ENCODE measurements around the gene PRIMPOL.
"Not testable (repeated sequence)": the region's sequence is repeated elsewhere in the genome, so short reads cannot be mapped to it uniquely, and the experiment has no call there.

The PRIMPOL gene

GRCh38 chr4:184649026-184649970, at the start of gene PRIMPOL, which contains the start of gene CASP3:
Gene PRIMPOL, plus strand, starts transcription at chr4:184649738. Its CDS starts 7,403 bp downstream, at chr4:184657141.
Gene CASP3, minus strand, starts transcription at chr4:184649447. Its CDS starts 10,994 bp downstream, at chr4:184638453.
- DNase-seq, result peak; percentile 94

- not testable (repeated sequence) for DNase-seq
Observed at GRCh38 chr4:184600982-184601381, 48.6 kb upstream of the PRIMPOL start.

GRCh38 chr4:184602857-184603256, 46.7 kb upstream of the PRIMPOL start:
- not testable (repeated sequence) for DNase-seq

- not testable (repeated sequence) for DNase-seq
Observed at GRCh38 chr4:184607429-184607828, 42.1 kb upstream of the PRIMPOL start.

GRCh38 chr4:184612074-184612473, 37.5 kb upstream of the PRIMPOL start:
- DNase-seq, result no peak

- DNase-seq, result no peak
Observed at GRCh38 chr4:184613405-184613804, 36.1 kb upstream of the PRIMPOL start.

- DNase-seq, result no peak
Observed at GRCh38 chr4:184614509-184614908, 35.0 kb upstream of the PRIMPOL start.

- DNase-seq, result not testable (repeated sequence)
Observed at GRCh38 chr4:184616168-184616567, 33.4 kb upstream of the PRIMPOL start.

GRCh38 chr4:184616633-184617551, 32.6 kb upstream of the PRIMPOL start:
- no peak for DNase-seq

GRCh38 chr4:184617600-184618196, 31.8 kb upstream of the PRIMPOL start:
- DNase-seq, result no peak

GRCh38 chr4:184620212-184620867, 29.2 kb upstream of the PRIMPOL start:
- no peak for DNase-seq

GRCh38 chr4:184621518-184621917, 28.0 kb upstream of the PRIMPOL start:
- DNase-seq, result no peak

- DNase-seq, result not testable (repeated sequence)
Observed at GRCh38 chr4:184624504-184624903, 25.0 kb upstream of the PRIMPOL start.

- DNase-seq, result no peak
Observed at GRCh38 chr4:184624972-184625554, 24.5 kb upstream of the PRIMPOL start.

GRCh38 chr4:184625783-184626596, 23.5 kb upstream of the PRIMPOL start:
- not testable (repeated sequence) for DNase-seq

- DNase-seq, result no peak
Observed at GRCh38 chr4:184628103-184628502, 21.4 kb upstream of the PRIMPOL start.

GRCh38 chr4:184632842-184633241, 16.7 kb upstream of the PRIMPOL start:
- no peak for DNase-seq

GRCh38 chr4:184635381-184635780, 14.2 kb upstream of the PRIMPOL start:
- no peak for DNase-seq

GRCh38 chr4:184636144-184636543, 13.4 kb upstream of the PRIMPOL start:
- no peak for DNase-seq

- no peak for DNase-seq
Observed at GRCh38 chr4:184636897-184637296, 12.6 kb upstream of the PRIMPOL start.

- no peak for DNase-seq
Observed at GRCh38 chr4:184641022-184641421, 8.5 kb upstream of the PRIMPOL start.
